ENCODE data around the gene ATOX1. TPM values are rescaled to one million over a fixed set of nuclear protein-coding genes. Genes with fewer than 3 reads are reported as not detected.

ATOX1 gene
- total and polyA plus RNA-seq, 10 of the 15 experiments (the other 5 are each of a cell fraction or from before 2014, with no cell fraction given) = 130 to 642 (median 245) TPM

GRCh38 chr5:151751091-151751490, 7.3 kb downstream of the ATOX1 start:
- FAIRE-seq (no peak), ATAC-seq (no peak), DNase-seq (ENCODE audit: low read depth, low spot score) (no peak)
- Histone ChIP-seq H3K9me3 (replicated peaks; ENCODE audit: control insufficient read depth, insufficient read depth, low read length) (no peaks in the 10 kb centered on the region; the same call in 2 of the 3 replicates), H3K79me2 (ENCODE audit: control insufficient read depth, insufficient read depth, low read length) (peaks cover 66% of the 10 kb centered on the region), H3K36me3 (ENCODE audit: control insufficient read depth in 2 of 2, insufficient read depth in 2 of 2, low read length in 1 of 2) (peaks cover 0 to 10% of the 10 kb centered on the region in 2 experiments; a peak in 3 of 4 replicates), H3K4me3 (no peak overlapping the region), H3K4me1 (ENCODE audit: control insufficient read depth, insufficient read depth, low read length) (peaks cover 29% of the 10 kb centered on the region), H4K20me1 (ENCODE audit: control insufficient read depth, insufficient read depth) (no peaks in the 10 kb centered on the region), H3K27ac (ENCODE audit: control insufficient read depth, insufficient read depth) (no peak overlapping the region), H3K4me2 (ENCODE audit: control insufficient read depth, insufficient read depth) (no peak overlapping the region), H3K9ac (ENCODE audit: control insufficient read depth, insufficient read depth, low read length) (no peak overlapping the region), H2AFZ (ENCODE audit: control insufficient read depth, low read depth, low read length) (no peak overlapping the region), H3K27me3 (replicated peaks in 1 of 2; ENCODE audit: control insufficient read depth in 2 of 2, insufficient read depth in 2 of 2, low read length in 1 of 2) (no peaks in the 10 kb centered on the region)
- CTCF ChIA-PET = interaction anchor here (0.6 to 5.2 kb wide), 9 partner anchors 11 to 719 kb away, joined by 3 to 32 read pairs (median 15); partner anchors contain the start of gene G3BP1
- in situ Hi-C loops (cut with MboI) = no loop called here
- intact Hi-C loops (cut with micrococcal nuclease; ENCODE audit: unreplicated experiment) = no loop called here
- SMC1A ChIA-PET (ENCODE audit: uncharacterized antibody, unreplicated experiment) = interaction anchor here (0.6 to 8.3 kb wide), 9 partner anchors 10 to 100 kb away, joined by 3 to 84 read pairs (median 10); partner anchors contain the start of gene G3BP1
- RAD21 ChIA-PET (ENCODE audit: unreplicated experiment) = interaction anchor here (0.7 to 9.0 kb wide), 5 partner anchors 10 to 453 kb away, joined by 3 to 90 read pairs (median 10); partner anchors contain the start of gene G3BP1
- POLR2A ChIA-PET = interaction anchor here (0.7 to 14.3 kb wide), 5 partner anchors 10 to 92 kb away, joined by 4 to 241 read pairs (median 13); partner anchors contain the start of gene G3BP1
- no TSS peak for BruUV-seq (replicated peaks)
- WGBS (ENCODE audit: insufficient coverage, insufficient replicate concordance, low lambda C conversion rate, missing lambda C conversion rate) = 100% methylated on average over 2 of the region's 4 CpGs
- TF ChIP-seq ZNF24 (IDR thresholded peaks at IDR 0.05) = no peak
- TF ChIP-seq RFX5 (IDR thresholded peaks at IDR 0.05; ENCODE audit: low read depth, low read length) = no peak
- TF ChIP-seq CEBPZ (IDR thresholded peaks at IDR 0.05; ENCODE audit: low read depth, low read length) = no peak
- no peak for TF ChIP-seq ATF2 (IDR thresholded peaks at IDR 0.05; ENCODE audit: low read length)
- TF ChIP-seq E4F1 (IDR thresholded peaks at IDR 0.05; ENCODE audit: borderline replicate concordance, partially characterized antibody) = no peak
- no peak for TF ChIP-seq ZSCAN29 (IDR thresholded peaks at IDR 0.05)
- TF ChIP-seq HDAC2 (IDR thresholded peaks at IDR 0.05) = no peak
- TF ChIP-seq ZNF207 (IDR thresholded peaks at IDR 0.05; ENCODE audit: borderline replicate concordance) = no peak
- no peak for TF ChIP-seq YBX1 (IDR thresholded peaks at IDR 0.05)
- no peak for TF ChIP-seq SREBF2 (IDR thresholded peaks at IDR 0.05; ENCODE audit: low read length)
- TF ChIP-seq MYB (IDR thresholded peaks at IDR 0.05; ENCODE audit: borderline replicate concordance, low read depth, low read length) = no peak
- TF ChIP-seq KAT2A (conservative IDR thresholded peaks at IDR 0.05; ENCODE audit: control insufficient read depth, low read depth, low read length) = no peak
- no peak for TF ChIP-seq JUND (IDR thresholded peaks at IDR 0.05; ENCODE audit: low read depth, low read length)
- TF ChIP-seq SREBF1 (IDR thresholded peaks at IDR 0.05; ENCODE audit: low read length) = no peak
- no peak for TF ChIP-seq BACH1 (IDR thresholded peaks at IDR 0.05; ENCODE audit: borderline replicate concordance)
- TF ChIP-seq NR2F1 (conservative IDR thresholded peaks at IDR 0.05) = no peak
